CD4-positive, alpha-beta T cell treated with Interleukin-6 for 4 hours (primary cell): ENCODE data around the gene THOC5.
"Not testable (repeated sequence)": the region's sequence is repeated elsewhere in the genome, so short reads cannot be mapped to it uniquely, and the experiment has no call there.

Experiments used
- DNase-seq: peaks from one replicate; pipeline ENCODE4 v3.0.0-alpha.2; 2020; ENCODE audit warnings: mixed read lengths

The THOC5 gene

DNA sequence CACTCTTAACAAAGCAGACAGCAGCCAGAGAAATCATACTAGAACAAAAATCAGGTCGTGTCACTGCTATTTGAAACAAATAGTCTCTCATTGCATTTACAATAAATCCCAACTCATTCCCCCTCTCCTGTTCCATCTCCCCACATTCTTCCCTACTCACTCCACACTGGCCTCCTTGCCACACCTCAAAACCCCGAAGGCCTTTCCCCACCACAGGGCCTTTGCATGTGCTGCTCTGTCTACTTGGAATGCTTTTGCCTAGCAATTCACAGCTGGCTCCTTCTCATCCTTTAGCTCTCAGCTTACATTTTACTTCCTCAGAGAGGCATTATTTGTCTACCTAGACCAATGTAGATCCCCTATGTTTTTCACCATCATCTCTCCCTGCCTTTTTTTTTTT is 6.3 kb upstream of the THOC5 start:
- no peak for DNase-seq

DNA sequence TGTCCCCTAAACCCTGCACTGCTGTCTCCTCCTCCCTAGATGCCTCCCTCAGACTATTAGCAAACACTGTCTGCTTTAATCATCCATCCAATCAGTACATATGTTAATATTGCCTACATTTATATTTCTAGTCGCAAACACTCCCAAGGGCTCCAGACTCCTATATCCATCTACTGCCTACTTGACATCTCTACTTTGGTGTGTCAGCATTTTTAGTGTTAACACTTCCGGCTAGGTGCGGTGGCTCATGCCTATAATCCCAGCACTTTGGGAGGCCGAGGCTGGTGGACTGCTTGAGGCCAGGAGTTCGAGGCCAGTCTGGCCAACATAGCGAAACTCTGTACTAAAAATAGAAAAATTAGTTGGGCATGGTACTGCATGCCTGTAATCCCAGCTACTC is 5.5 kb upstream of the THOC5 start:
- no peak for DNase-seq

DNA sequence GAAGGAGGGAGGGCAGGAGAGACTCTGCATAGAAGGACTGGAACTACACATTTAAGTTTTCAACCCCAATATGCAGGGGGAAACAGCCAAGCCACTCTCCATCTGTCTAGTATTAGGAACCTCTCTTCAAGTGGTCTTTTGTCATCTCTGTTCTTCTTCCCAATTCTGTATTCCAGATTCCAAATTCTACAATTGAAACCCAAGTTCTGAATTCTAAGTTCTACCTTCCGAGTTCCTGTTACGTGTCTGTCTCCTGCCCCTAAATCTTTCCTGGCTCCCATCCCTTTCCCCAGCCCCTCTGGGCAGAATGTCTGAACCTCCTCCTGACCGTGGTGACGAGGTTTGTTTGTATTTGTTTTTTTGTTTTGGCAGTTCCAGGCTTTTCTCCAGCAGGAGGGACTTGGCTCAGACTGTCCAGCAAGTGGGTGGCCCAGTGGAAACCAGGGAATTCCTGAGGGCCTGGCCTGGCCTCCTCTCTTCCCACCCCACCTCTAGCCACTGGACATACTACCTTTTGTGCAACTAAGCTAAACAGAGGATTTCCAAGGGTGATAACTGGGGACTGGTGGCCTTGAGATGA is 1.6 kb upstream of the THOC5 start:
- DNase-seq, result no peak

DNA sequence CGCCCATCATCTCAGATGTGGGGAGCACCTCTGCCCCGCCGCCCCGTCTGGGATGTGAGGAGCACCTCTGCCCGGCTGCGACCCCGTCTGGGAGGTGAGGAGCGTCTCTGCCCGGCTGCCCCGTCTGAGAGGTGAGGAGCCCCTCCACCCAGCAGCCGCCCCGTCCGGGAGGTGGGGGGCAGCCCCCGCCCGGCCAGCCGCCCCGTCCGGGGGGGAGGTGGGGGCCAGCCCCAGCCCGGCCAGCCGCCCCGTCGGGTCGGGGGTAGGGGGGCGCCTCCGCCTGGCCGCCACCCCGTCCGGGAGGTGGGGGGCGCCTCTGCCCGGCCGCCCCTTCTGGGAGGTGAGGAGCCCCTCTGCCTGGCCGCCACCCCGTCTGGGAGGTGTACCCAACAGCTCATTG is 1.2 kb downstream of the THOC5 start:
- DNase-seq, result not testable (repeated sequence)

DNA sequence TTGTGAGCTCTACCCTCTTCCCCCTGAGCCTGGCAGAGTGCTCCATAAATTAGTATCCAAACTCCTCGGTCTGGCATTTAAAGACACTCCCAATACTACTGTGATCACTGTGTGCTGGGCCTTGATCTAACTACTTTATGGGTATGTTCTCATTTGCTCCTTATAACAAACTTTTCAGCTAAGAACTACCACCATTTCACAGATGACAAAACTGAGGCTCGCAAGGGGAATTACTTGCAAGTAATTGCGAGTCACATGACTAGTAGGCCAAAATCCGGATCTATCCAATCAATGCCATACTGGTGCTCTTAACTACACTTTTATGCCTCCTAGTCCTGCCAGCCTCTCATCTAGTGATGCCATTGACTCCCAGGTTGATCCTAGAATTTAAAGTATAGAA is 3.6 kb downstream of the THOC5 start:
- no peak for DNase-seq

DNA sequence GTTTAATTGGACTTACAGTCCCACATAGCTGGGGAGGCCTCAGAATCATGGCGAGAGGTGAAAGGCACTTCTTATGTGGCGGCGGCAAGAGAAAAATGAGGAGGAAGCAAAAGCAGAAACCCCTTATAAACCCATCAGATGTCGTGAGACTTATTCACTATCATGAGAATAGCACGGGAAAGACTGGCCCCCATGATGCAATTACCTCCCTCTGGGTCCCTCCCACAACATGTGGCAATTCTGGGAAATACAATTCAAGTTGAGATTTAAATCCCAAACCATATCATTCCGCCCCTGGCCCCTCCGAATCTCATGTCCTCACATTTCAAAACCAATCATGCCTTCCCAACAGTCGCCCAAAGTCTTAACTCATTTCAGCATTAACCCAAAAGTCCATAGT is 8.5 kb downstream of the THOC5 start:
- not testable (repeated sequence) for DNase-seq

DNA sequence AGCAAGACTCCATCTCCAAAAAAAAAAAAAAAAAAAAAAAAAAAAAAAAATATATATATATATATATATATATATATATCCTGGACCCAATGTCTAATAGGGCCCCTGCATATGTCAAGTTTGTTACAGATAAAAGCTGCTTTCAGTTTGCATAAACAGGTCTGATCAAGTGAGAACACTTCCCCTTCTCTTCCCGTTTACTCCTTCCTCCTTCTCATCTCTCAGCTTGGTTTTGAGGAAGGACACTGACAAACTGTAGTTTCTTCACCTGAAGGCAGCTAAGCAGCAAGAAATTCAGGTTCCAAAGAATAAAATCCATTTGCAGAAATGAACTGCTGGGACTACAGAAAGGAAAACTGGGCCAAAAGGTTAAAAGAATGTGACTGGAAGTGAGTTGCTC is 11.7 kb downstream of the THOC5 start:
- DNase-seq, result no peak

DNA sequence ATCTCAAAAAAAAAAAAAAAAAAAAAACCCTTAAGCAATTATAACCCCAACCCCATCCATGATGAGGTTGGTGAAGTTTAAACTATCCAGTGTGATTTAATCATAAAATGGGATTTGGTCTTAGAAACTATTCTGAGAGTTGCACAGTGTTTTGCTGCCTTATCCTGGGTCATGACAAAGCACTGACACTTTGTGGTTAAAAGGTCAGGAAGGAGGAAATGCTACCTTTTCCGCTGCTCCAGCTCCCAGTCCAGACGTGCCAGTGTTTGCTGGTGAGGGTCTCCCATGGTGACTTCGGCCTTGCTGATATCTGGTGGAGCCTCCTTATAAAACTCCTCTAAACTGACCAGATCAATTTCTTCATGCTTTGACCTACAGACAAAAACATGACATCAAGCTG is 14.5 kb downstream of the THOC5 start:
- DNase-seq, result no peak

DNA sequence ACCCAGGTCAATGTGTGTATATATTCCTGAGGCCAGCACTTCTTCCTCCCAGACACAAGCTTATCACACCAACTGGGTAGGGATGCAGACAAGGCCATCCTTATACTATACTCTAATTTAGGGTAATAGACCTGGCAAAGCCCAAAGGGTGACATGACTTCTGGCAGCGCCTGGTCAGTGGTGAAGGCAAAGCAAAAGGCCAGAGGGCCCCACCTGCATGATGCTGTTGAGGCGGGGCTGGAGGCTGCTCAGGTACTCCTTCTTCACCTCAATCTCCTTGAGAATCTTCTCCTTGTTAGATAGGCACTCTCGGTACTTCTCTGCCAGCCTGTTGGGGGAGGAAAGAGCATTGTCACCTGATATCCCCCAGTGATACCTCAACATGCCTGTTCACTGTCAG is 17.1 kb downstream of the THOC5 start:
- no peak for DNase-seq

DNA sequence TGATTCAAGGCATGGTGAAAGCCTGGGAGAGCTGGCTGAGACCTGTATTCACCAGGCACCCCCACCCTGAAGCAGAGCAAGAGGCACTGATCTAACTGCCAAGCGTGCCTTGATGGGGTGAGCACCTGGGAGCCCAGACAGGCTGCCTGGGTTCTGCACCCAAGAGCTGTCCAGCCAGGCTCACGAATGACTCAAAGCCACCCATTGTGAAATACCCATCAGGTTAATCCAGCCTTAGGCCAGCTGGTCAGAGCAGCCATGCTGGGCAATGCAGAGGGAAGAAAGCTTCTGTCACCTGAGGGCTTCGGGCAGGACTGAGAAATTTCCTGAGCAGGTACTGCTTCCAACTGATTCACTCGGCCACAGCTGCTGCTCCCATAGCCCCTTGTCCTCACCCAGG is 22.1 kb downstream of the THOC5 start:
- no peak for DNase-seq

DNA sequence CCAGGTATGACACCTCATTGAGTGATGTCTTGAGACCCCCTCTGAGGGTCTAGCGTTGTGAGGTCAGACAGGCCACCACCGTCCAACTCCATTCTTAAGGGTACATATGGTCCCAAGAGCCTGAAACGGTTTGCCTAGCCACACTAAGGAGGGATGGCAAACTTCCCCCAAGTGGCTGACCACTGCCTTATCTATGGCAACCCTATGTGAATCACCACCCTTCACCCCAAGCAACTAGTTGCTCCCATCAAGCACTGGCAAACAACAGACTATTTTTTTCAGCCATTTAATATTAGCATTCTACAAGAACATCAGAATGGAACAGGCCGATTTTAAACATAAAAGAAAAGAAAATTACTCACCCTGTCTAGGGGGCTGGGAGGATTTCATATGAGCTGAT is 22.8 kb downstream of the THOC5 start:
- no peak for DNase-seq

DNA sequence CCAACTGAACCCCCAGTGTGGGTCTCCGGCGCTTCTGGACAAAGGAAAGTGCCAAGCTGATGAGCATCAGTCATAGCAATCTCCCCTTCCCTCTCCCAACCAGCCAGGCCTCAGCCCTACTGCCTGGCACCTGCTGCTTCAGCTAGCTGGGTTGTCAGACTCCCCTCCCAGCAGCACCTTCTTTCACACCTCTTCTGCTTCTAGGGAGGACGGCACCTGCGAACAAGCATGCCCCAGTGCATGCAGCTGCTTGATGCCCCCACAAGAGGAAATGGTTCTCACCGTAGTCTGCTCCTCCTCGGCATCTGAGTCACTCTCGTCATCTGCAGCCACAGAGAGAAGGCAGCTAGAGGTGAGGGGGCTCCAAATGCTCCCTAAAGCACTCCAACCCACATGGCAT is 25.4 kb downstream of the THOC5 start:
- no peak for DNase-seq

DNA sequence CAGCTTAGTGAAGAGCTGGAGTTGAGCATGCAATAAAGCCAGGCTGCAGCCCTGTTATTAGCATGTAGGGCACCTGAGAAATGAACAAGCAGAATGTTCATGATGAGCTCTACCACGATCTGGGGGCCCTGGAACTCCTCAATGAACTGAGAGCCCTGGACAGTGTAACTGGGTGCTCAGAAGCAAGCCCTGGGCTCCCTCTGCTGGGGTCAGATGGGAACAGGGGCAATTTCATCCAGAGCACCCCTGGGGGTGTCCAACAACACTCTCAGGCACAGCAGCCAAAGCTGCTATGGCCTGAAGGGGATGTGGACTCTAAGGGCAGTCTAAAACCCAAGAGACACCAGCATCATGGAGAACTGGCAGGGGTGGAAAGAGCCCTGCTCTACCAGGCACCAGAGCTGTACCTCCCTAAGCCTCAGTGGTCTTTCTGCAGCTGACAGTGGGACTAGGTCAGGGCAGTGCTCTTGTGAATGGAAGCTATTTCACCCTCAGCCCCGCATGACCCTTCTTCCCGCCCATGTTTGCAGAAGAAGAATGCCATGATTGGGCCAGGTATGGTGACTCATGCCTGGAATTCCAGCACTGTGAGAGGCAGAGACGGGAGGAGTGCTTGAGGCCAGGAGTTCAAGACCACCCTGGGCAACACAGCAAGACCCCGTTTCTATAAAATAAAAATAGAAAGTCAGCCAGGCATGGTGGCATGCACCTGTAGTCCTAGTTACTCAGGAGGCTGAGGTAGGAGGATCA is 28.9 kb downstream of the THOC5 start:
- peak; percentile 26 for DNase-seq

DNA sequence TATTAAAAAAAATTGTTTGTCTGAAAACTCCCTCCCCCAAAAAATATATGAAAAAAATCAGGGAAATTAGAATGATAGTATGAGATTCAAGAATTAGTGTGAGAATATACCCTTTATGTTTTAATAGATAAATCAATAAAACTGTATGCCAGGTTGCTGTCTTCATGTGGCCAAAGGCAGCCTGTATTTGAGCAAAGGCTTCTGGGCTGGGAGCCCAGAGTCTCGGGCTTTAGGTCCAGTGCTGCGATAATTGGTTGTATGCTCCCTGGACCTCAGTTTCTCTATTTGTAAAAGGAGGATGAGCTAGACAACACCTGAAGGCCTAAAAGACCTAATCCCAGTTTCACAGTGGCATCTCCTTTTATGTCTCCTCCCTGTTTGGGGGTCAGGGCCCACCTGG is 29.8 kb downstream of the THOC5 start:
- DNase-seq, result no peak

DNA sequence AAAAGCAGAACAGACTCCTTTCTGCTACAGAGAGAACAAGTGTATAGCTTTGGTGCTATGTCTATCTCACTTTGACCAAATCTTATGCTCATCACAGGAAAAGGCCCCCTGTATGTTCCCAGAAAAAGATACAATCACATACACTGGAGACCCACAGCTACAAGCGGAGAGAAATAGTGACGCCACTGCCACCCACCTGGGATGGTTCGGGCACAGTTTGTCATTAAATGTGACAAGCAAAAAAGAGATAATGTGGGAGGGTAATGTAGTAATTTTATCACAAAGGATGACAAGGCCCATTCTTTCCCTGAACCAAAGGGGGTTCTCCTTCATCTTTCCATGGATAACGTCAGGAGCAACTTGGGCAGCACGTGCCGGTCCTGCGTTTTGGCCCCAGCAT is 32.0 kb downstream of the THOC5 start:
- no peak for DNase-seq

DNA sequence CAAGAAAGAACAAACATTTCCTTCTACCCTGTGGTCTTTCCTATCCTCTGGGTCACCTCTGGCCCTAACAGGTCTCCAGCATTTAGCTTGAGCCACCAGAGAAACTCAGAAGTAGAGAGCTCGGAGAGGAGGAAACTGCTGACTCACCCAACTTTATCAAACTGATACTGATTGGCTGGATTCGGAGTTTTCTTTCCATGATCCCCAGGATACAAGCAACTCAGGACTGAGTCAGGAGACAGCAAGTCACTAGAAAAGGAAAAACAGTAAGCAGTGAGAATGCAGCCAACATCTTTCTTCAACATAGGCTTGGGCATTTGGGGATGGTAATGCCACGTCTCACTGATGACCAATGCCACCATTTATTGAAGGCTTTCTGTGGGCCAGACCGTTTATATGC is 32.7 kb downstream of the THOC5 start:
- no peak for DNase-seq

DNA sequence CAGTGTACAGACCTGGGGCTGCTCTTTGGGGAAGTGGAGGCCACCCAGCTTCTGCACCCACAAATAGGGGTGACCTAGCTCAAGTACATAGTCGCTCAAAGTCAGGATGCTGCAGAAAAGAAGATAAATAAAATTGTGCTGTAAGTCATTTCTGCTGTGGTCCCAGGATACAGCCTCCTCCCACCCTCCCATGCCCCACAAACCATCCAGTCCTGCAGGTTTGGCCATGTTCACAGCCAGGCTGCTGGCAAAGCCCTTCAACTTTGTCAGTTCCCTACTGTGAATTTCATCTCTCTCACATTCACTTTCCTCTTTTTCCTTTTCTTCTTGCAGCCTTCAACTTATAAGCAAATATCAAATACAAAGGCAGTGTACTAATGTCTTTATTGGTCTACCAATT is 33.6 kb downstream of the THOC5 start:
- DNase-seq, result no peak

DNA sequence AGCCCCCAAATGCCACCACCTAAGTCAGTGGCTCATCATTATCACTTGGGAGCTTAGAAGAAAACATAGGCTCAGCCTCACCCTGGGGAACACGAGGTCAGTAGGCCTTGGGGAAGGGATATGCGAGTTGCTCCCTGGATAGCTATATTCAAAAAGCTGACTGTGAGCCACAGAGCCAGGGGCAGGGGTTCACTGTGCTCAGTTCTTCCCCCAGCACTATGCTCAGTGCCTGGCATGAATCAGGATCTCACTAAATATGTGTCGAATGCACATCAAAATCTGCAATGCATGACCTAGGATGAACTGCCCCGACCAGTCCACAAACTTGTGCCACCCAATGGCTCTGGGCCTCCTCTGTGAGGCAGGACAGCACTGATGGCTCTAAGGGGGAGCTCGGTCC is 35.1 kb downstream of the THOC5 start:
- no peak for DNase-seq

DNA sequence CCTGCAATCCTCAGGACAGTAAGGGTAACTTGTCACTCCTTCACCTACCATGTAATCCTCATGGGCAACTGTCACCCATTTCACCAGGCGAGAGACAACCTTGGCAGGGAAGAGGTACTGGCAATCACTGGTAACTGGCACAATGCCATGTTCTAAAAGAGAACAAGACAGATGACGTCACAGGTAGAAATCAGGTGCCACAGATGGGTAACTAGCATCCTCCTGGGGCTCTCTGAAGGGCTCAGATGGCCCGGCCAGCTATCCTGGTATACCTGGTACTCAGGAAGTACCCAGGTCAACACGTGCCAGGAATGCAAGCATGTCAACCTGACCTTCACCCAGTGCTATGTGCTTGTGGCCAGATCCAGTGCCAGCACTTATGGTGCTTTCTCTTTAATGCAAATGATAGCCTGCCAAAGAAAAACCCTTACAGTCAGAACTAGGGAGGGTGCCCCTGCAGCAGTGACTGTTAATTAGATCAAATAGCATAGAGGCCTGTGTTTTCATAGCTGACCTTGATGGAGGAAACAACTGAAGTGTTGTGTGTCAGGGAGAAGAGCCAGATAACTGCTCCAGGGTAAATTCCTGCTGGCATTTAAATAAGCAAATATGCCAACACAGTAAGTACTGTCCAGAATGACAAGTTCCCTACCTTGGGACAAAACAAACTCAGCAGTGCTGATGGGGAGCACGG is 36.2 kb downstream of the THOC5 start:
- no peak for DNase-seq

DNA sequence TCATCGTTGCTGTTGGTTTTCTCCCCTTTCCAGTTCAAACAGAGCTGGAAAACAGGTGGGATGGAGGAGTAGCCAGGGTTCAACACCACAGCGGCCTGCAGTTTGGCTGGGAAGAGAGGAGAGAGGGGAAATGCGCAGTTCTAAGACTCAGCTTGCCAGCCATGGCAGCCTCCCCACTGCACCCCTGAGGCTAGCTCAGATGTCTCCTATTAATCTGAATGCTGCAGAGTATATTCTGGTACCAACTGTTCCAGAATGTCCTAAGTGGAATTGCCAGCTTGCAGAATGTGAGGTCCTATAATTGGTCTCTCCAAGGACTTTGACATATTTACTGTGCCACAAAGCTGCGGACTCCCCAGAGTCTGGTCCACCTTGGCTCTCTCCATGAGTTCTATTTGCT is 41.5 kb downstream of the THOC5 start:
- no peak for DNase-seq

DNA sequence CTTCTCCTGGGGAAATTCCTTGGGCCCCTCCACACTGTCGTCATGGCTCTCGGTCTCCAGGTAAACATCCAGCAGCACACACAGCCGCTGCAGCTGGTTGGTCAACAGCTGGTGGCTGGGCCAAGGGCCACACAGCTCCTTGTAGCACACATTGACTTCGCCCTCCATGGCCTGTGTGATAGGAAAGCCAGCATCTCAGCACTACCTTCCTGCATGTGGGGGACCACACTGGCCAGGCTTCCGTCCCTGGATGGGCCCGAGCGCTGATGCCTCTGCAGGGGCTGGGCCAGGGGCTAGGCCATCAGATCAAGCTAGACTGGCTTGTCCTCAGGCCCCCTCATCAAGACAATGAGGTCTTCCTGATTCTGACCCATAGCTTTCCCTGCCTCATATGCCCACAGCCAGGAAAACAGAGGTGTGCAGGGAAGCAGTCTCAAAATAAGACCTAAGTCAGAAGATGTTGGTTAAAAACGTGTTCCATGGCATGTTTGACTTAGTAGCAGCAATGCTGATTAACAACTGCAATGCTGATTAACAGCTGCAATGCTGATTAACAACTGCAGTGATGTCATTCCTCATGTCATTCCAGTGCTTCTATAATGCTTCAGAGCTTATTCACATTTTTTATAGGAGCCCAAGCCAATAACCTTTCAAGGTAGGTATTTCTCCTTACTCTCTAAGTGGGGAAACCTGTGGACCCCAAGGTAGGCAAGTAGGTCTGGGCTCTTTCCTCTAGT is 42.3 kb downstream of the THOC5 start:
- DNase-seq, result no peak

DNA sequence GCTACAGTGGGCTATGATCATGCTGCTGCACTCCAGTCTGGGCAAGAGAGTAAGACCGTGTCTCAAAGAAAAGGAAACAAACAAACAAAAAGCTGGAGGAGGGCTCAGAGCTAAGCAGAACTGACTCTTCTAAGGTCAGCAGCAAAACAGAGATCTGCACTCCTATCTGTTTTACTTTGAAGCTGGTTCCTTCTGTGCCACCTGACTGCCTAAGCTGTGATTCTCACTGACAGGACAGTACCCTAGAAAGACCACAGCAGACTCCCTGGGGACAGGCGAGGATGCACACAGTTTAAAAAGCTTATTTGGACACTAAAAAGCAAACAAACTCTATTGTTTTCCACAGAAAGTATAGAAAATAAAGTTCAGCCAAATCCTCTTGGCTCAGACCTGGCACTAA is 43.0 kb downstream of the THOC5 start:
- no peak for DNase-seq

DNA sequence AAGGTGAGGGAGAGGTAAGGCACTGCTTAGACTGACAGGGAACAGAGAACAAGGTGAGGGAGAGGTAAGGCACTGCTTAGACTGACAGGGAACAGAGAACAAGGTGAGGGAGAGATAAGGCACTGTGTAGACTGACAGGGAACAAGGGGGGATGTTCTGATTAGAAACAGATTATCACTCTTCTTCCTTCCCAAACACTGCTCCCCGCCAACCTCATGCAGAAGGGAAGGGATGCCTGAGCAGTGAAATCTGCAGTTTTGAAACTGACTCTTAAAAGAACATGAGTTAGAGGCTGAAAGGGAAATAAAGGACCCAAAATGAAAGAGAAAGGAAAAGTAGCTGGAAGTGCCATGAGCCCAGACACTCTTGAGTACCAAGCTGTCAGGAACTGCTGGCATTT is 43.7 kb downstream of the THOC5 start:
- DNase-seq, result no peak

DNA sequence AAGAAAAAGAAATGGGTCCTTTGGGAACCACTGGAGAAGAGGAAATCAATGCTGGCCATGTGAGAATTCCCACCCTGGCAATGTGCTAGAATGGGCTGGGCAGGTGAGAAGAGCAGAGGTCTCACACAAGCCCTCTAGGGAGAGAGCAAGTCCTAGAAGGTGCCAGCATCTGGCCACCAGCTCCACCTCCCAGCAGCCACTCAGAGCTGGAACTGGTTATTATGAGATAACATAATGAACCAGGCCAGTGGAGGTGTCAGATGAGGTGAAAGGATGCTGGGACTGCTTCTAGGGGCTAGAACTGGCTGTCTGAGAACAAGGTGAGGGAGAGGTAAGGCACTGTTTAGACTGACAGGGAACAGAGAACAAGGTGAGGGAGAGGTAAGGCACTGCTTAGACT is 44.3 kb downstream of the THOC5 start:
- no peak for DNase-seq
